HG02571 (cell line): ENCODE results near the gene CCDC158.
"Not testable (repeated sequence)": the region's sequence is repeated elsewhere in the genome, so short reads cannot be mapped to it uniquely, and the experiment has no call there.

Source experiments
- ATAC-seq: cut with Tn5 transposase; IDR thresholded peaks from one replicate; pipeline ENCODE4 v1.9.1; 2021; ENCODE audit warnings: mild to moderate bottlenecking, moderate library complexity; ENCODE audit not compliant: unreplicated experiment

CCDC158 gene

GRCh38 chr4:76420762-76421581 is at the start of gene CCDC158:
Gene CCDC158 (minus strand): TSS chr4:76421141. CDS start chr4:76403207, 17,934 bp downstream.
- ATAC-seq: no peak

GRCh38 chr4:76470532-76470931 is 49.6 kb upstream of the CCDC158 start:
- no peak for ATAC-seq

GRCh38 chr4:76470064-76470463 is 49.1 kb upstream of the CCDC158 start:
- no peak for ATAC-seq

GRCh38 chr4:76463568-76463967 is 42.6 kb upstream of the CCDC158 start:
- ATAC-seq: no peak

GRCh38 chr4:76459291-76459723 is 38.4 kb upstream of the CCDC158 start:
- no peak for ATAC-seq

- no peak for ATAC-seq
These were observed 37.9 kb upstream of the CCDC158 start for GRCh38 chr4:76458825-76459224.

- no peak for ATAC-seq
These were observed 37.4 kb upstream of the CCDC158 start for GRCh38 chr4:76458297-76458696.

- ATAC-seq: no peak
These were observed 36.9 kb upstream of the CCDC158 start for GRCh38 chr4:76457885-76458284.

- not testable (repeated sequence) for ATAC-seq
These were observed 33.1 kb upstream of the CCDC158 start for GRCh38 chr4:76454073-76454472.

GRCh38 chr4:76453232-76453631 is 32.3 kb upstream of the CCDC158 start:
- no peak for ATAC-seq

GRCh38 chr4:76449833-76450232 is 28.9 kb upstream of the CCDC158 start:
- no peak for ATAC-seq

- ATAC-seq: no peak
These were observed 28.4 kb upstream of the CCDC158 start for GRCh38 chr4:76449362-76449767.

- ATAC-seq: no peak
These were observed 27.3 kb upstream of the CCDC158 start for GRCh38 chr4:76448211-76448610.

GRCh38 chr4:76447393-76447851 is 26.5 kb upstream of the CCDC158 start:
- no peak for ATAC-seq

GRCh38 chr4:76445911-76446310 is 25.0 kb upstream of the CCDC158 start:
- ATAC-seq: no peak

GRCh38 chr4:76443376-76443775 is 22.4 kb upstream of the CCDC158 start:
- ATAC-seq: no peak

- ATAC-seq: no peak
These were observed 21.9 kb upstream of the CCDC158 start for GRCh38 chr4:76442807-76443206.

- ATAC-seq: no peak
These were observed 20.9 kb upstream of the CCDC158 start for GRCh38 chr4:76441881-76442280.

- no peak for ATAC-seq
These were observed 18.6 kb upstream of the CCDC158 start for GRCh38 chr4:76439491-76439890.

- no peak for ATAC-seq
These were observed 14.8 kb upstream of the CCDC158 start for GRCh38 chr4:76435528-76436319.

- no peak for ATAC-seq
These were observed 14.1 kb upstream of the CCDC158 start, which contains the start of gene SHROOM3 for GRCh38 chr4:76434901-76435527. Gene SHROOM3 (plus strand): TSS chr4:76435229. CDS start chr4:76436053, 824 bp downstream.
